Gastroesophageal sphincter (tissue), 4 donors: ENCODE measurements around the gene GIMAP2. TPM values are rescaled to one million over a fixed set of nuclear protein-coding genes. Genes with fewer than 3 reads are reported as not detected.

Source experiments
- ATAC-seq: fragments of 150-250 bp; one replicate; pipeline ENCODE4 v1.9.1; 2016; ENCODE audit warnings: mild to moderate bottlenecking, moderate library complexity
- H3K27ac ChIP-seq, 4 donors: fragments of 200-600 bp; sonication (generic) in 3 of 4; 1 replicate in 3 of 4; 2 replicates in 1 of 4; pipeline ENCODE4 v1.5.1; 2016 to 2019
- H3K27me3 ChIP-seq: fragments of 200-600 bp; sonication (generic); one replicate; pipeline ENCODE4 v1.5.1; 2019
- H3K36me3 ChIP-seq, 2 donors: fragments of 200-600 bp; sonication (generic); one replicate each; pipeline ENCODE4 v1.5.1; 2019; ENCODE audit warnings: control low read depth in 1 of 2
- H3K4me1 ChIP-seq, 3 donors: fragments of 200-600 bp; sonication (generic); 1 replicate in 2 of 3; 2 replicates in 1 of 3; pipeline ENCODE4 v1.5.1; 2016 to 2019; ENCODE audit warnings: control low read depth in 2 of 3
- H3K4me3 ChIP-seq, 2 donors: fragments of 200-600 bp; sonication (generic); one replicate each; pipeline ENCODE4 v1.5.1; 2019; ENCODE audit warnings: mild to moderate bottlenecking in 1 of 2, moderate library complexity in 1 of 2
- H3K9me3 ChIP-seq, 3 donors: fragments of 200-600 bp; sonication (generic); one replicate each; pipeline ENCODE4 v1.5.1; 2017 to 2019; ENCODE audit warnings: control low read depth in 2 of 3
- EP300 ChIP-seq: sonication (generic); formaldehyde crosslinking; IDR thresholded peaks from one replicate; pipeline ENCODE4 v1.6.1; 2017; ENCODE audit warnings: antibody characterized with exemption, mild to moderate bottlenecking
- POLR2A ChIP-seq, 2 donors: fragments of 450-650 bp; IDR thresholded peaks; one replicate each; pipeline ENCODE4 v1.6.1; 2017; ENCODE audit warnings: antibody characterized with exemption in 2 of 2, mild to moderate bottlenecking in 2 of 2, moderate library complexity in 1 of 2
- POLR2AphosphoS5 ChIP-seq: sonication (generic); formaldehyde crosslinking; IDR thresholded peaks from one replicate; pipeline ENCODE4 v1.6.1; 2017; ENCODE audit warnings: antibody characterized with exemption
- WGBS, 2 donors: methylation state at CpG; one replicate each; pipeline ENCODE4 v1.1.5; 2018; ENCODE audit warnings: low coverage in 1 of 2; 5-methylcytosine and 5-hydroxymethylcytosine counted together
- total RNA-seq, 4 donors: library from RNA; depleted of rRNA; stranded (reverse); fragments of >200 nt; gene quantifications; one replicate each; pipeline ENCODE4 v1.1.0, GENCODE V29; 2016
- TF ChIP-seq, protein P1 (sequence below), 4 experiments: fragments of 200-600 bp in 2 of 4; fragments of 450-650 bp in 2 of 4; sonication (generic) in 1 of 4; IDR thresholded peaks; one replicate each; pipeline ENCODE4 v1.5.1; 2017 to 2019; ENCODE audit warnings: antibody characterized with exemption in 4 of 4, mild to moderate bottlenecking in 2 of 4, moderate library complexity in 2 of 4

The GIMAP2 gene
- total RNA-seq, 4 donors from 2014 or later: 3.3 to 14.9 (median 9.7) TPM

DNA sequence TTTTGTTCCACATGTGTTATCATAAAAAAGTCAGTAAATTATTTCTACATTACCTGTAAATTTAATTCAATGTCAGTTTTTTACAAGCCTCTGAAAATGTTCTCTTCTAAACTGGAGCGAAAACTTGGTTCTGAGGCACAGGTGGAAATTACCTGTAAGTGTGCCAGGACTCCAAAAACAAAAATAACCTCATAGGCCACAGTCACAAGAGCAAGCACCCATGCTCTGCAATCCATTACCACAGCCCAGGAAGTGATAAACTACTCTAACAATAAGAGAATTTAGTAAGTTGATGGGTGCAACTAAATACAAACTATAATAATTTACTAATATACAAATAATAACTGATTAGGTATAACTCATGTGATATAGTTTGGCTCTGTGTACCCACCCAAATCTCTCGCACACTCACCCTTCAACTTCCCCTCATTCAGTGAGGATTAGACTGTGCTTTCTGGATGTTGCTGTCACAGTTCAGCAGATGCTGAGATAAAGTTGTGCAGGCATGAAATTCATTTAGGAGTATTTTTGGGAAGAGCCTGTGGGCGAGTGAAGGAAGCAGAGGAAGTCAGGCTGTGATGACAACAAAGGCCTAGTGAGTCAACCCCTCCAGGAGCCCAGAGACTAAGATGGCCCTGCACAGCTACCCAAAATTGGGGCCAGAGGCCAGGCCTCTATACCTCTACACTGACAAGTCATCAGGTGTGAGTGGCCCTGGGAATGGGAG is 37.0 kb upstream of the GIMAP2 start:
- Histone ChIP-seq H3K27me3 (no peaks in the 10 kb centered on the region), H3K36me3 (no peaks in the 10 kb centered on the region), H3K27ac (no peak overlapping the region), H3K9me3 (no peaks in the 10 kb centered on the region), H3K4me1 (no peaks in the 10 kb centered on the region), H3K4me3 (no peak overlapping the region)
- 57 to 71% methylated on average over 2 to 3 of the region's 3 CpGs for WGBS, 2 donors
- TF ChIP-seq, protein P1, sequence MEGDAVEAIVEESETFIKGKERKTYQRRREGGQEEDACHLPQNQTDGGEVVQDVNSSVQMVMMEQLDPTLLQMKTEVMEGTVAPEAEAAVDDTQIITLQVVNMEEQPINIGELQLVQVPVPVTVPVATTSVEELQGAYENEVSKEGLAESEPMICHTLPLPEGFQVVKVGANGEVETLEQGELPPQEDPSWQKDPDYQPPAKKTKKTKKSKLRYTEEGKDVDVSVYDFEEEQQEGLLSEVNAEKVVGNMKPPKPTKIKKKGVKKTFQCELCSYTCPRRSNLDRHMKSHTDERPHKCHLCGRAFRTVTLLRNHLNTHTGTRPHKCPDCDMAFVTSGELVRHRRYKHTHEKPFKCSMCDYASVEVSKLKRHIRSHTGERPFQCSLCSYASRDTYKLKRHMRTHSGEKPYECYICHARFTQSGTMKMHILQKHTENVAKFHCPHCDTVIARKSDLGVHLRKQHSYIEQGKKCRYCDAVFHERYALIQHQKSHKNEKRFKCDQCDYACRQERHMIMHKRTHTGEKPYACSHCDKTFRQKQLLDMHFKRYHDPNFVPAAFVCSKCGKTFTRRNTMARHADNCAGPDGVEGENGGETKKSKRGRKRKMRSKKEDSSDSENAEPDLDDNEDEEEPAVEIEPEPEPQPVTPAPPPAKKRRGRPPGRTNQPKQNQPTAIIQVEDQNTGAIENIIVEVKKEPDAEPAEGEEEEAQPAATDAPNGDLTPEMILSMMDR (IDR thresholded peaks at IDR 0.05): no peak
- TF ChIP-seq POLR2A (IDR thresholded peaks at IDR 0.05) (no peak), POLR2AphosphoS5 (no peak), EP300 (no peak)
- ATAC-seq: no peak

DNA sequence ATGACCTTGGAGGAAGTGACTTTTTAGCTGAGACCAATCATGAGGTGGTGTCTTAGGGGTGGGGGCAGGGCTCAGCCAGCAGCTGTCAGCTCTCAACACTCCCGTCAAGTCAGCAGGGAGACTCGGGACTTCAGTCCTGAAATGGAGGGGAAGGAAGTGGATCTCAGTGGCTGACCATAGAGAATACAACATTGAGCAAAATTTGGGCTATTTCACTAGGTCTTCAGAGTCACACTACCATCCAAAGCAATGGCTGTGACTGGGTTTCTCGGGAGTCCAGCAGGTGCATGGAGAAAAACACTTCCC is 36.5 kb upstream of the GIMAP2 start:
- no peak overlapping the region for H3K27ac ChIP-seq
- no peaks in the 10 kb centered on the region for H3K36me3 ChIP-seq
- no peak overlapping the region for H3K4me3 ChIP-seq
- H3K4me1 ChIP-seq: no peaks in the 10 kb centered on the region
- no peaks in the 10 kb centered on the region for H3K9me3 ChIP-seq
- TF ChIP-seq POLR2A (IDR thresholded peaks at IDR 0.05) (no peak), POLR2AphosphoS5 (no peak), EP300 (no peak)
- TF ChIP-seq, protein P1 (IDR thresholded peaks at IDR 0.05): no peak
- WGBS, 2 donors: 86 to 90% methylated on average over 1 of the region's 3 CpGs
- H3K27me3 ChIP-seq: no peaks in the 10 kb centered on the region
- no peak for ATAC-seq

DNA sequence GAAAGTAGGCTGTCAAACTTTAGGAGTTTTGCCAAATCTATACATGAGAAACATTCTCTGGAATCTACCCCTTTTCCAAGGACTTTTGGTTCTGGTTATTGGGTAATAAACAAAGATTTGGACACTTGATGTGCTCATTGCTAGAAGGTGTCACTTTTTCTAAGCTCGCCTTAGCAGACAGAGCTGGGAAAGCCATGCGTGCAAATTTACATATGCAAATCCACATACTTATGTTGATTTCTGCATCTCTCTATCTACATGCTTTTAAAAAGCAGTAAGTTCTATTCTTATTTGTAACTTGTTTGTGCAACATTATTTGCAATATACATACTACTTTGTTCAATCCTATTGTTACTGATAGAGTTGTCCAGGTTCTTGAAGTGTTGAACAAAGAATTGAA is 30.8 kb upstream of the GIMAP2 start:
- Histone ChIP-seq H3K9me3 (peaks cover 0 to 7% (median 0%) of the 10 kb centered on the region in 3 donors), H3K27me3 (no peaks in the 10 kb centered on the region), H3K27ac (no peak overlapping the region), H3K4me3 (no peak overlapping the region), H3K36me3 (no peaks in the 10 kb centered on the region), H3K4me1 (no peaks in the 10 kb centered on the region)
- WGBS, 2 donors: 60 to 66% methylated on average over 2 of the region's 2 CpGs
- ATAC-seq: no peak
- TF ChIP-seq EP300: no peak
- no peak for TF ChIP-seq POLR2AphosphoS5
- no peak for TF ChIP-seq POLR2A (IDR thresholded peaks at IDR 0.05)
- TF ChIP-seq, protein P1 (IDR thresholded peaks at IDR 0.05): no peak

DNA sequence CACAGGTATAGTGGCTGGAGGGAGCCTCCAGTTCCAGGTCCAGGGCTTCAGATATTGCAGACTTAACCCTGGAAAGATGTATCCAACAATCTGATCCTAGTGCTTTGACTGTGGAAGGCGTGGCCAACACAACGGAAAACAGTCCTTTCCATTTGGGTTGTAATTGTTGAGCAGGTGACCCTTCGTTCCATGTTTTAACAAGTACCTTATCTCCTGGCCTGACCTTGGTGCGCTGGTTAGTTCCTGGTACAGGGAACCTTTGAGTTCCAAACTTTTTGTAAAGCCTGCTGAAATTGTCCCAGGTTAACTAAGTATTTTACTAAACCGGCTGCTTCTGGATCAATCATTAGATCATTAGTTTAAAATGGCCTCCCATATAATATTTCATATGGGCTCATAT is 29.5 kb upstream of the GIMAP2 start:
- no peak overlapping the region for H3K27ac ChIP-seq
- peaks cover 0 to 7% (median 0%) of the 10 kb centered on the region in 3 donors for H3K9me3 ChIP-seq
- no peaks in the 10 kb centered on the region for H3K36me3 ChIP-seq
- H3K4me1 ChIP-seq: no peaks in the 10 kb centered on the region
- 68 to 93% methylated on average over 5 of the region's 5 CpGs for WGBS, 2 donors
- TF ChIP-seq POLR2AphosphoS5: no peak
- TF ChIP-seq, protein P1 (IDR thresholded peaks at IDR 0.05): no peak
- TF ChIP-seq POLR2A (IDR thresholded peaks at IDR 0.05): no peak
- TF ChIP-seq EP300: no peak
- ATAC-seq: no peak
- no peak overlapping the region for H3K4me3 ChIP-seq
- no peaks in the 10 kb centered on the region for H3K27me3 ChIP-seq

DNA sequence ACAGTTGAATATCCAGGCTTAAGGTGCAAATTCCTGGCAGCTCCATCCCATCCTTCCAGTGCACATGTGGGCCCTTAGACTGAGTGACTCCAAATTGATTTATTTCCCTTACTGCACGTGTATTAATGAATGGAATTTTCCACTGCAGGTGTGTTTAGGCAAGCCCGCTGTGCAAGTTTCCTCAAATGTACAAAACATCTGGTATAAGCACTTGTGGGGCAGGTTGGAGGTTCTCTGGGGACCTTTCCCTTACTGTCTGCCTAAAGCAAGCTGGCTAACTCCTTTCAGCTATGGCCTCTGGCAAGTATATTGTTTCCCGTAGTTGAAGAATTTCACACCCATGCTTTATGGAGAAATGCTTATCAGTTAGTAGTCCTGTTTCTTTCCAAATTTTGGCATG is 28.0 kb upstream of the GIMAP2 start:
- H3K36me3 ChIP-seq: no peaks in the 10 kb centered on the region
- H3K4me3 ChIP-seq: no peak overlapping the region
- H3K9me3 ChIP-seq: peaks cover 0 to 7% (median 0%) of the 10 kb centered on the region in 3 donors
- WGBS, 2 donors: 69 to 71% methylated on average over 2 to 3 of the region's 3 CpGs
- ATAC-seq: no peak
- H3K27ac ChIP-seq: no peak overlapping the region
- TF ChIP-seq EP300: no peak
- TF ChIP-seq, protein P1 (IDR thresholded peaks at IDR 0.05): no peak
- no peaks in the 10 kb centered on the region for H3K27me3 ChIP-seq
- no peaks in the 10 kb centered on the region for H3K4me1 ChIP-seq
